ENCODE data around the gene TEAD4.
"Not testable (repeated sequence)": the region's sequence is repeated elsewhere in the genome, so short reads cannot be mapped to it uniquely, and the experiment has no call there.

- not testable (repeated sequence) for TF ChIP-seq CTCF, POLR2AphosphoS5, POLR2A, EP300 (IDR thresholded peaks at IDR 0.05)
Measured at GRCh38 chr12:3065846-3066245, 106.6 kb downstream of the TEAD4 start.
